Mesendoderm (in vitro differentiated cells): Measurements from ENCODE around the gene JMJD1C.

Source experiments
- DNase-seq: peaks from one replicate; pipeline ENCODE4 v3.0.0; 2013
- H2AK5ac ChIP-seq: 2 replicates; pipeline ENCODE4 v1.6.1; 2013; ENCODE audit warnings: low read length, inconsistent platforms
- H2BK120ac ChIP-seq: 2 replicates; pipeline ENCODE4 v1.6.1; 2013; ENCODE audit warnings: low read depth, mild to moderate bottlenecking, low read length, moderate library complexity, mixed read lengths
- H2BK15ac ChIP-seq: replicated peaks from 2 replicates; pipeline ENCODE4 v1.6.1; 2013; ENCODE audit warnings: low read depth, mild to moderate bottlenecking, moderate library complexity
- H2BK5ac ChIP-seq: 2 replicates; pipeline ENCODE4 v1.6.1; 2013; ENCODE audit warnings: low read length, inconsistent platforms
- H3K18ac ChIP-seq: 2 replicates; pipeline ENCODE4 v1.6.1; 2013; ENCODE audit warnings: mild to moderate bottlenecking, low read length, mixed read lengths
- H3K23ac ChIP-seq: one replicate; pipeline ENCODE4 v1.6.1; 2013; ENCODE audit warnings: low read length
- H3K27ac ChIP-seq: 2 replicates; pipeline ENCODE4 v1.5.1; 2013; ENCODE audit warnings: low read depth, mild to moderate bottlenecking, inconsistent platforms, low read length, moderate library complexity
- H3K27me3 ChIP-seq: 2 replicates; pipeline ENCODE4 v1.6.1; 2013; ENCODE audit warnings: low read length, control low read depth, mild to moderate bottlenecking, inconsistent platforms; ENCODE audit not compliant: insufficient read depth, poor library complexity
- H3K36me3 ChIP-seq: 2 replicates; pipeline ENCODE4 v1.6.1; 2013; ENCODE audit warnings: low read length, inconsistent platforms; ENCODE audit not compliant: control insufficient read depth, insufficient read depth
- H3K4ac ChIP-seq: one replicate; pipeline ENCODE4 v1.6.1; 2013; ENCODE audit warnings: low read depth, mild to moderate bottlenecking, low read length, moderate library complexity
- H3K4me1 ChIP-seq: 2 replicates; pipeline ENCODE4 v1.6.1; 2013; ENCODE audit warnings: low read depth, low read length, inconsistent platforms; ENCODE audit not compliant: control insufficient read depth
- H3K4me2 ChIP-seq: 2 replicates; pipeline ENCODE4 v1.6.1; 2013; ENCODE audit warnings: low read length
- H3K4me3 ChIP-seq: 2 replicates; pipeline ENCODE4 v1.5.1; 2013; ENCODE audit warnings: mild to moderate bottlenecking, low read length
- H3K56ac ChIP-seq: one replicate; pipeline ENCODE4 v1.6.1; 2013; ENCODE audit warnings: low read length
- H3K79me1 ChIP-seq: 2 replicates; pipeline ENCODE4 v1.6.1; 2013; ENCODE audit warnings: low read length, inconsistent platforms
- H3K79me2 ChIP-seq: 2 replicates; pipeline ENCODE4 v1.6.1; 2013; ENCODE audit warnings: mild to moderate bottlenecking, low read length; ENCODE audit not compliant: control insufficient read depth, insufficient read depth
- H3K9ac ChIP-seq: 2 replicates; pipeline ENCODE4 v1.6.1; 2013; ENCODE audit warnings: low read length, inconsistent platforms
- H4K5ac ChIP-seq: one replicate; pipeline ENCODE4 v1.6.1; 2013; ENCODE audit warnings: low read length
- H4K8ac ChIP-seq: one replicate; pipeline ENCODE4 v1.6.1; 2013; ENCODE audit warnings: low read depth, mild to moderate bottlenecking, control low read depth, low read length, moderate library complexity
- WGBS: extraction: QIAGEN DNeasy Blood & Tissue Kit; methylation state at CpG from one replicate; pipeline ENCODE4 v1.1.7; 2013; ENCODE audit warnings: low lambda C conversion rate, missing lambda C conversion rate; ENCODE audit not compliant: insufficient coverage; ENCODE audit errors: extremely low coverage; 5-methylcytosine and 5-hydroxymethylcytosine counted together

The JMJD1C gene

DNA sequence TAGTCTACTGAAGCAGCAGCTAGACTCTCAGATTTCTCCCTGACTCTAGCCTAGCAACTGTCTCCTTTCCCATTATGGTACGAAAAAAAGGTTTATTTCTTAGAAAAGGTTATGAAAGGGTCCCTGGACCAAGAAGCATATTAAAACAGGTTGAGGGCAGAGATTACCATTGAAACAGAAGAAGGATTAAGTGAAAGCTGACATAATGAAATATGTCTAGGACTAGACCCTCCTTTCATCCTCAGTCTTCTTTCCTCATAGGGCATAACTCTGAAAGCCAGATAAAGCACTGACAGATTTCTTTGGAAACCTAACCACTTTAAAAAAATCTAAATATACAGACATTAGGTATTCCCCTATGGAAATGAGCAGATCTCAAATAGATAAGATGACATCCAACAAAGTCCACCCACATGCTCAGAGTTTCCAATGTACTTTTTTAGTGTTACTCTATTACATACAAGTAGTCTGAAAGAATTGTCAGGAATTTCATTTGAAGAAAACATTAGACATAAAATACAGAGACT is 58.6 kb downstream of the JMJD1C start:
- Histone ChIP-seq H2BK15ac (no peak overlapping the region), H3K27me3 (no peaks in the 10 kb centered on the region), H3K4me1 (no peaks in the 10 kb centered on the region), H3K4me3 (no peak overlapping the region), H3K4me2 (no peak overlapping the region), H3K79me2 (peaks cover 14% of the 10 kb centered on the region), H3K23ac (no peak overlapping the region), H4K5ac (no peak overlapping the region), H2AK5ac (no peak overlapping the region), H2BK120ac (no peak overlapping the region), H4K8ac (no peak overlapping the region), H3K9ac (no peak overlapping the region), H3K79me1 (peaks cover 2% of the 10 kb centered on the region), H3K4ac (no peak overlapping the region), H3K27ac (no peak overlapping the region), H3K56ac (no peak overlapping the region), H3K18ac (no peak overlapping the region), H2BK5ac (no peak overlapping the region), H3K36me3 (no peaks in the 10 kb centered on the region)
- no CpG with 5 or more reads among the region's 1 CpG for WGBS
- DNase-seq: no peak

DNA sequence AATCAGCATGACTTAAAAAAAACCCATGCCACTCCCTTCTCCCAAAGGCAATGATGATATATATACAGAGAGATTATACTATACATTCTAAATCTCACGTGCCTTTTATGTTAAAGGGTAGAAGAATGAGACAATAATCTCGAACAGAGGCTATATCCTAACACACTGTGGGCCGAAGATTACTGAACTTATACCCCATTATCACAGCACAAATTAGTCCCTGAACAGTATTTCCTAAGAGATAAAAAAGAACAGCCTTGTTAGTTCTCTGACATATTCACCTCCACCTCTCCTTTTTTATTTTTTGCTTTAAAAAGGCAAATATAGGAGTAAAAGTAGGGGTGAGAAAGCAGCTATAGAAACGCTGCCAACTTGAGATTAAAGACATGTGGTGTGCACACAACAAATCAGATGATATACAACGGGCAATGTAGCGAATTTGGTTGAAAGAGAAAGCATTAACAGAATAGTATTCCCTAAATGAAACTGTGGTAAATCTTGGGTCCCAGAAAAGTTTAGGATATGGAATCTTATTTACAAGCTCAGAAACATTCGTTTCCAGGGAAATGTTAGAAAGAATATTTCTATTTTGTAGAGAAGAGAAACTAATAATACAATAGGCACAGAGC is 69.5 kb downstream of the JMJD1C start:
- Histone ChIP-seq H3K4ac (no peak overlapping the region), H3K4me2 (no peak overlapping the region), H4K8ac (no peak overlapping the region), H3K18ac (no peak overlapping the region), H3K27ac (no peak overlapping the region), H3K23ac (no peak overlapping the region), H3K36me3 (no peaks in the 10 kb centered on the region), H4K5ac (no peak overlapping the region), H2AK5ac (no peak overlapping the region), H2BK15ac (no peak overlapping the region), H2BK120ac (no peak overlapping the region), H3K56ac (no peak overlapping the region), H3K79me2 (peaks cover 17% of the 10 kb centered on the region), H2BK5ac (no peak overlapping the region), H3K9ac (no peak overlapping the region), H3K79me1 (peaks cover 1% of the 10 kb centered on the region), H3K27me3 (no peaks in the 10 kb centered on the region), H3K4me3 (no peak overlapping the region), H3K4me1 (no peaks in the 10 kb centered on the region)
- no peak for DNase-seq
- WGBS: no CpG with 5 or more reads among the region's 7 CpGs

DNA sequence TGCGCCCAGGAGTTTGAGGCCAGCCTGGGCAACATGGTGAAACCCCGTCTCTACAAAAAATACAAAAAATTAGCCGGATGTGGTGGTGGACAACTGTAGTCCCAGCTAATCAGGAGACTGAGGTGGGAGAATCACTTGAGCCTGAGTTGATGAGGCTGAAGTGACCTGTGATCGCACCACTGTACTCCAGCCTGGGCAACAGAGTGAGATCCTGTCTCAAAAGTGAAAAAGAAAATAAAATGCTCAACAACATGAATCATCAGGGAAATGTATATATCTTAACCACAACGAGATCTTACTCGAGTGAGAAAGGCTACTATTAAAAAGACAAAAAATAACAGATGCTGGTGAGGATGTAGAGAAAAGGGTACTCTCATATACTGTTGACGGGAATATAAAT is 72.7 kb downstream of the JMJD1C start:
- H3K27ac ChIP-seq: no peak overlapping the region
- H4K5ac ChIP-seq: no peak overlapping the region
- no peak overlapping the region for H3K18ac ChIP-seq
- H3K27me3 ChIP-seq: no peaks in the 10 kb centered on the region
- no peak overlapping the region for H2BK120ac ChIP-seq
- H2AK5ac ChIP-seq: no peak overlapping the region
- no peak for DNase-seq
- H3K4me3 ChIP-seq: no peak overlapping the region
- no peaks in the 10 kb centered on the region for H3K4me1 ChIP-seq
- peaks cover 2% of the 10 kb centered on the region for H3K79me1 ChIP-seq
- H3K56ac ChIP-seq: no peak overlapping the region
- no peak overlapping the region for H2BK5ac ChIP-seq
- no peak overlapping the region for H4K8ac ChIP-seq
- no peak overlapping the region for H3K23ac ChIP-seq
- peaks cover 34% of the 10 kb centered on the region for H3K79me2 ChIP-seq
- H2BK15ac ChIP-seq: no peak overlapping the region
- WGBS: no CpG with 5 or more reads among the region's 7 CpGs
- no peak overlapping the region for H3K4ac ChIP-seq
- H3K36me3 ChIP-seq: no peaks in the 10 kb centered on the region
- H3K9ac ChIP-seq: no peak overlapping the region
- H3K4me2 ChIP-seq: no peak overlapping the region

- no peaks in the 10 kb centered on the region for H3K27me3 ChIP-seq
- H3K79me2 ChIP-seq: peaks cover 38% of the 10 kb centered on the region
- H3K36me3 ChIP-seq: no peaks in the 10 kb centered on the region
- H2BK120ac ChIP-seq: no peak overlapping the region
- H2AK5ac ChIP-seq: no peak overlapping the region
- H2BK5ac ChIP-seq: no peak overlapping the region
- no peak overlapping the region for H3K9ac ChIP-seq
- no peak overlapping the region for H3K4ac ChIP-seq
- no CpG with 5 or more reads among the region's 6 CpGs for WGBS
- H3K27ac ChIP-seq: no peak overlapping the region
- H3K18ac ChIP-seq: no peak overlapping the region
- peaks cover 2% of the 10 kb centered on the region for H3K79me1 ChIP-seq
- H3K4me2 ChIP-seq: no peak overlapping the region
- H3K56ac ChIP-seq: no peak overlapping the region
- H3K4me1 ChIP-seq: no peaks in the 10 kb centered on the region
- no peak for DNase-seq
- H4K8ac ChIP-seq: no peak overlapping the region
- H3K4me3 ChIP-seq: no peak overlapping the region
- H2BK15ac ChIP-seq: no peak overlapping the region
- no peak overlapping the region for H3K23ac ChIP-seq
- no peak overlapping the region for H4K5ac ChIP-seq
Measured at GRCh38 chr10:63392224-63392623, 73.6 kb downstream of the JMJD1C start.

DNA sequence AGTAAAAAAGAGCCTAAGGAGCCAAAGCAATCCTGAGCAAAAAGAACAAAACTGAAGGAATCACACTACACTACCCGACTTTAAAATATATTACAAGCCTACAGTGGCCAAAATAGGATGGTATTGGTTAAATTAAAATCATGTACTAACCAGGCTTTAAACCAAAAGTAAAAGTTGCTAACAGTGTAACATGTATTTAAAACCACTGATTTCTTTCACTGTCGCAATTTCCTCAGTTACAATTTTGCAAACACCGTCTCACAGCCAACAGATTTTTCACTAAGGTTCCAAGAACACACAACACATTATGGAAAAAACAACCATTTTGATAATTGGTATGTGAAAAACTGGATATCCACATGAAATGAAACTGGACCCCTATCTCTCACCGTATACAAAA is 74.0 kb downstream of the JMJD1C start:
- H3K4me1 ChIP-seq: no peaks in the 10 kb centered on the region
- H3K23ac ChIP-seq: no peak overlapping the region
- no peak overlapping the region for H3K4me2 ChIP-seq
- no CpG with 5 or more reads among the region's 4 CpGs for WGBS
- no peak overlapping the region for H2BK120ac ChIP-seq
- H3K56ac ChIP-seq: no peak overlapping the region
- no peak overlapping the region for H3K18ac ChIP-seq
- no peak overlapping the region for H4K8ac ChIP-seq
- H3K9ac ChIP-seq: no peak overlapping the region
- peaks cover 40% of the 10 kb centered on the region for H3K79me2 ChIP-seq
- no peaks in the 10 kb centered on the region for H3K27me3 ChIP-seq
- H4K5ac ChIP-seq: no peak overlapping the region
- no peaks in the 10 kb centered on the region for H3K36me3 ChIP-seq
- peaks cover 3% of the 10 kb centered on the region for H3K79me1 ChIP-seq
- no peak overlapping the region for H2BK15ac ChIP-seq
- H3K4ac ChIP-seq: no peak overlapping the region
- no peak for DNase-seq
- H2BK5ac ChIP-seq: no peak overlapping the region
- H3K4me3 ChIP-seq: no peak overlapping the region
- H2AK5ac ChIP-seq: no peak overlapping the region
- no peak overlapping the region for H3K27ac ChIP-seq

DNA sequence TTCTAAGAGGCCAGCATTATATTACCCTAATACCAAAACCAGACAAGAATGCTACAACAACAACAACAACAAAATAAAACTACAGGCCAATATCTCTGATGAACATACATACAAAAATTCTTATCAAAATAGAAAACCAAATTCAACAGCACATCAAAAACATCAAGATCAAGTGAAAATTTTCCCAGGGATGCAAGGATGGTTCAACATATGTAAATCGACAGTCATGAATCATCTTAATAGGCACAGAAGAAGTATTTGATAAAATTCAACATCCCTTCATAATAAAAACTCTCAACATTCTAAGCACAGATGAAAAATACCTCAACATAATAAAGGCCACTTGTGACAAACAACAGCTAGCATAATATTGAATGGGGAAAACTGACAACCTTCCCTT is 75.3 kb downstream of the JMJD1C start:
- no CpG with 5 or more reads among the region's 1 CpG for WGBS
- Histone ChIP-seq H3K4me3 (no peak overlapping the region), H3K9ac (no peak overlapping the region), H3K23ac (no peak overlapping the region), H4K5ac (no peak overlapping the region), H3K56ac (no peak overlapping the region), H3K4ac (no peak overlapping the region), H2AK5ac (no peak overlapping the region), H3K79me1 (peaks cover 10% of the 10 kb centered on the region), H2BK15ac (no peak overlapping the region), H3K27me3 (no peaks in the 10 kb centered on the region), H3K18ac (no peak overlapping the region), H3K27ac (no peak overlapping the region), H4K8ac (no peak overlapping the region), H2BK120ac (no peak overlapping the region), H3K4me2 (no peak overlapping the region), H3K4me1 (no peaks in the 10 kb centered on the region), H3K79me2 (peaks cover 50% of the 10 kb centered on the region), H3K36me3 (no peaks in the 10 kb centered on the region), H2BK5ac (no peak overlapping the region)
- DNase-seq: no peak
